HCT116 (cell line): ENCODE measurements around the gene ZC3H12C.

ENCODE experiments used
- EZH2 ChIP-seq: fragments of 200-600 bp; sonication (generic); IDR thresholded peaks from 2 replicates; pipeline ENCODE4 v1.6.1; 2017; ENCODE audit warnings: antibody characterized with exemption, mixed run types
- POLR2A ChIP-seq: IDR thresholded peaks from 2 replicates; pipeline ENCODE4 v1.7.0; 2011; ENCODE audit warnings: borderline replicate concordance; ENCODE audit not compliant: insufficient read depth, insufficient read length; ENCODE audit errors: extremely low read depth
- RAD21 ChIP-seq: IDR thresholded peaks from 2 replicates; pipeline ENCODE4 v1.6.1; 2012; ENCODE audit warnings: low read depth, mild to moderate bottlenecking
- SIN3A ChIP-seq: IDR thresholded peaks from 2 replicates; pipeline ENCODE4 v1.6.1; 2012; ENCODE audit warnings: low read depth

DNA sequence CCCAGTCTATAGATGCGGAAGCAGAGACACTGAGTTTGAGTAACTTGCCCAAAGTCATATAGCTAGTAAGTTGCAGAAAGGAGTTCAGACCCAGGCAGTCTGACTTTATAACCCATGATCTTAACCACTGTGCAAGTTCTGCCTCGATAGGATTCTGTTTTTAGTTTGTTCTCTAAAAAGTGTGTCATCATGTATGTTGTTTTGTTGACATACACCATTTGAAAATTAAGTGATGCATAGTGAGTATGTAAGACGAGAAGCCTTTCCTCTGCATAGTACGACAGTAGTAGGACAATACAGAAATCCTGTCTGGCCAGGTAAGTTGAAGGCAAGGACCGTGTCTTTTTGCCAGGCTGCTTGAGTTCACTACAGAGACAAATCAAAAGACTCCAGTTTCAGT lies 3.3 kb downstream of the ZC3H12C start:
- TF ChIP-seq RAD21 (no peak), SIN3A (no peak), EZH2 (no peak), POLR2A (no peak)
